Endothelial cell of umbilical vein (primary cell): Measurements from ENCODE around the gene PLEKHM2. TPM values are rescaled to one million over a fixed set of nuclear protein-coding genes. Genes with fewer than 3 reads are reported as not detected.

Experiments
- BruUV-seq: library from RNA; stranded (reverse); fragments of 400-500 nt; replicated peaks from 2 replicates; lab custom pipeline; 2021; lab: Mats Ljungman, UMichigan
- CTCF ChIA-PET: fragments of 300-600, 350-600 bp; sonication (Branson Sonifier 250); formaldehyde crosslinking; loops from one replicate; lab custom pipeline; 2021; ENCODE audit warnings: antibody characterized with exemption, inconsistent platforms; lab: Charles Lee
- POLR2A ChIA-PET: fragments of 300-600, 350-600 bp; sonication (Branson Sonifier 250); formaldehyde crosslinking; loops from one replicate; lab custom pipeline; 2021; ENCODE audit warnings: antibody characterized with exemption, inconsistent platforms; lab: Charles Lee
- DNase-seq: peaks from one replicate; pipeline ENCODE4 v3.0.0-alpha.2; 2011; ENCODE audit warnings: low read depth, low spot score
- FAIRE-seq: peaks from 2 replicates; lab custom pipeline; 2011; peaks lifted over from hg19 to GRCh38; lab: Jason Lieb, UNC
- H2AFZ ChIP-seq: 2 replicates; pipeline ENCODE4 v1.6.0; 2012; ENCODE audit warnings: low read depth, low read length, control low read depth, inconsistent platforms
- H3K27ac ChIP-seq: 2 replicates; pipeline ENCODE4 v1.5.1; 2011; ENCODE audit warnings: low read depth, mild to moderate bottlenecking, control low read depth, low read length, moderate library complexity; ENCODE audit not compliant: insufficient read depth
- H3K27me3 ChIP-seq, 2 experiments: 2 replicates each; pipeline versions ENCODE4 v1.6.0 to v1.6.1; 2011; ENCODE audit warnings: low read length in 2 of 2, mixed read lengths in 1 of 2; ENCODE audit not compliant: control insufficient read depth in 2 of 2, insufficient read depth in 2 of 2
- H3K36me3 ChIP-seq, 2 experiments: 2 replicates in 1 of 2; 3 replicates in 1 of 2; pipeline ENCODE4 v1.5.1; 2011; ENCODE audit warnings: low read length in 2 of 2, mild to moderate bottlenecking in 1 of 2, moderate library complexity in 1 of 2; ENCODE audit not compliant: control insufficient read depth in 2 of 2, insufficient read depth in 2 of 2; ENCODE audit errors: extremely low read depth in 1 of 2
- H3K4me1 ChIP-seq: 3 replicates; pipeline ENCODE4 v1.5.1; 2011; ENCODE audit warnings: mild to moderate bottlenecking, low read length; ENCODE audit not compliant: control insufficient read depth, insufficient read depth; ENCODE audit errors: extremely low read depth
- H3K4me2 ChIP-seq: 2 replicates; pipeline ENCODE4 v1.6.1; 2011; ENCODE audit warnings: low read length, control low read depth, mixed read lengths; ENCODE audit not compliant: insufficient read depth
- H3K4me3 ChIP-seq, 3 experiments: fragments of 200-600 bp in 1 of 3; sonication (generic), shearing (Covaris generic) in 1 of 3; replicated peaks in 1 of 3; 2 replicates each; pipeline ENCODE4 v1.5.1; 2011 to 2016; ENCODE audit warnings: control low read depth in 3 of 3, low read length in 3 of 3, mild to moderate bottlenecking in 2 of 3, inconsistent platforms in 1 of 3, low read depth in 1 of 3, moderate library complexity in 1 of 3; ENCODE audit not compliant: insufficient read depth in 1 of 3
- H3K79me2 ChIP-seq: 2 replicates; pipeline ENCODE4 v1.6.0; 2012; ENCODE audit warnings: low read length, inconsistent platforms; ENCODE audit not compliant: control insufficient read depth, insufficient read depth
- H3K9ac ChIP-seq: replicated peaks from 2 replicates; pipeline ENCODE3; 2011; ENCODE audit warnings: low read length, control low read depth; ENCODE audit not compliant: insufficient read depth; ENCODE audit errors: extremely low read depth
- H3K9me1 ChIP-seq: replicated peaks from 3 replicates; pipeline ENCODE4 v1.6.0; 2011; ENCODE audit warnings: mild to moderate bottlenecking, low read length; ENCODE audit not compliant: control insufficient read depth, insufficient read depth; ENCODE audit errors: extremely low read depth
- H3K9me3 ChIP-seq: replicated peaks from 2 replicates; pipeline ENCODE4 v1.5.1; 2012; ENCODE audit warnings: low read length, inconsistent platforms; ENCODE audit not compliant: control insufficient read depth, insufficient read depth
- H4K20me1 ChIP-seq: replicated peaks from 2 replicates; pipeline ENCODE3; 2011; ENCODE audit warnings: mild to moderate bottlenecking, low read length; ENCODE audit not compliant: control insufficient read depth, insufficient read depth; ENCODE audit errors: extremely low read depth
- EZH2 ChIP-seq: IDR thresholded peaks from 2 replicates; pipeline ENCODE4 v1.6.1; 2012; ENCODE audit warnings: borderline replicate concordance, low read depth, mild to moderate bottlenecking, moderate library complexity, low read length, inconsistent platforms; ENCODE audit not compliant: severe bottlenecking
- FOS ChIP-seq: IDR thresholded peaks from 2 replicates; pipeline ENCODE4 v1.6.1; 2011; ENCODE audit warnings: mild to moderate bottlenecking, low read length, moderate library complexity, borderline replicate concordance; ENCODE audit not compliant: insufficient read depth
- GATA2 ChIP-seq: IDR thresholded peaks from 2 replicates; pipeline ENCODE4 v1.7.0; 2011; ENCODE audit warnings: low read depth, mild to moderate bottlenecking, moderate library complexity, mixed read lengths, low read length; ENCODE audit not compliant: insufficient read length, insufficient read depth
- JUN ChIP-seq: IDR thresholded peaks from 2 replicates; pipeline ENCODE4 v1.6.1; 2011; ENCODE audit warnings: borderline replicate concordance, low read depth; ENCODE audit not compliant: insufficient read length, insufficient read depth
- MYC ChIP-seq: IDR thresholded peaks from one replicate; pipeline ENCODE4 v1.6.1; 2011; ENCODE audit warnings: mild to moderate bottlenecking, low read depth, low read length
- POLR2A ChIP-seq: IDR thresholded peaks from 2 replicates; pipeline ENCODE4 v1.6.1; 2012; ENCODE audit warnings: low read depth, mild to moderate bottlenecking, control low read depth, low read length
- POLR2AphosphoS5 ChIP-seq: IDR thresholded peaks from 2 replicates; pipeline ENCODE4 v1.6.1; 2012; ENCODE audit warnings: low read depth, mild to moderate bottlenecking, control low read depth, low read length, moderate library complexity; ENCODE audit not compliant: insufficient read depth
- dilution Hi-C: fragments of 300-500 bp; cut with MboI; formaldehyde crosslinking; loops from one replicate; pipeline ENCODE4 v1.15.0; 2019; ENCODE audit warnings: low sequenced_read_pairs; ENCODE audit not compliant: extremely low pct_ligation_motif_present
- intact Hi-C: fragments of 100-400 bp; cut with micrococcal nuclease; formaldehyde crosslinking; loops from one replicate; pipeline ENCODE4 v1.10.0; 2022
- polyA plus RNA-seq, 4 experiments: library from polyadenylated mRNA; depleted of rRNA in 3 of 4; stranded (reverse) in 3 of 4; unstranded in 1 of 4; fragments of >200 nt; gene quantifications; 2 replicates each; pipeline versions ENCODE4 v1.2.1 to v1.2.3, GENCODE V29; 2011 to 2012; ENCODE audit warnings: missing spikeins in 1 of 4
- total RNA-seq: library from RNA; stranded (reverse); gene quantifications from 2 replicates; pipeline ENCODE4 v1.2.3, GENCODE V29; 2021
- TF ChIP-seq, protein P1 (sequence below): IDR thresholded peaks from 2 replicates; pipeline ENCODE4 v1.6.1; 2011; ENCODE audit not compliant: insufficient read depth, insufficient read length
- TF ChIP-seq, protein P2 (sequence below), 2 donors: IDR thresholded peaks; 1 replicate in 1 of 2; 2 replicates in 1 of 2; pipeline ENCODE4 v1.5.1; 2011; ENCODE audit warnings: low read length in 2 of 2, mild to moderate bottlenecking in 2 of 2, moderate library complexity in 2 of 2, control low read depth in 1 of 2, inconsistent platforms in 1 of 2, low read depth in 1 of 2; ENCODE audit not compliant: insufficient read depth in 1 of 2; ENCODE audit errors: extremely low read depth in 1 of 2

PLEKHM2 gene
- total and polyA plus RNA-seq, 2 donors (not counting 3 experiments of a cell fraction or from before 2014, with no cell fraction given) = 60.6 to 67.5 TPM

DNA sequence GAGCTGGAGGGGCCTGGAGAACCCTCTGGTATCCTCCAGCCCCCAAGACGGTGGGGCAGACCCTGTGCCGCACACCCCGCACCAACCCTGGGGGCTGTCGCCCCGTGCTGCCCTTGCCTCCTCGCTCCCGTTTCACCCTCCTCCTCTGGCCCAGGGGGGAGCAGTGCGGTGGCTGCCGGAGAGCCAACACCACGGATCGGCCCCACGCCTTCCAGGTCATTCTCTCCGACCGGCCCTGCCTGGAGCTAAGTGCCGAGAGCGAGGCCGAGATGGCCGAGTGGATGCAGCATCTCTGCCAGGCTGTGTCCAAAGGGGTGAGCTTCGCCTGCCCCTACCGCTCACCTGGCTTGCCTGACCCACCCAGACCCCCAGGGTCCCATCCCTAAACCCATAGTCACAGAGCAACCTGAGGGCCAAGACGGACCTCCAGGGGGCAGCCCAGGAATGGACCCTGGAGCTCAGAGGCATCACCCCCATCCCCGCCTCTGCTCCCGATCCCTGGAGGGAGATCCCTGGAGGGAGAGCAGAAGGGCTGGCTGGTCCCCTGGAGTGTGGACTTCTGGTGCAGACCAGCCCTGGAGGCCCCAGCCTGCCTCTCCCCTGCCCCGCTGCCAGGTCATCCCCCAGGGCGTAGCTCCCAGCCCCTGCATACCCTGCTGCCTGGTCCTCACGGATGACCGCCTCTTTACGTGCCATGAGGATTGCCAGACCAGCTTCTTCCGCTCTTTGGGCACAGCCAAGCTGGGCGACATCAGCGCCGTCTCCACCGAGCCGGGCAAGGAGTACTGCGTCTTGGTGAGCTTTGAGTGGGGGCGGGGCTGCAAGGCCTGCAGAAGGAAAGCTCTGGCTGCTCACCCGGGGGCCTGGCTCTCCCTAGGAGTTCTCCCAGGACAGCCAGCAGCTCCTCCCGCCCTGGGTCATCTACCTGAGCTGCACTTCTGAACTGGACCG lies 47.9 kb downstream of the PLEKHM2 start:
- no peak overlapping the region for H3K4me3 ChIP-seq
- ChIA-PET CTCF (interaction anchor here (1.0 to 1.2 kb wide), 2 partner anchors 46 to 138 kb away, joined by 4 to 5 read pairs; no protein-coding TSS in a partner anchor), POLR2A (no interaction called here)
- H3K4me1 ChIP-seq = no peaks in the 10 kb centered on the region
- no peaks in the 10 kb centered on the region for H3K27me3 ChIP-seq
- intact Hi-C loops = no loop called here
- H3K9me3 ChIP-seq = no peaks in the 10 kb centered on the region
- no peaks in the 10 kb centered on the region for H3K9me1 ChIP-seq
- H2AFZ ChIP-seq = no peak overlapping the region
- no peak for TF ChIP-seq JUN
- FAIRE-seq = no peak
- no peak overlapping the region for H3K27ac ChIP-seq
- H3K79me2 ChIP-seq = no peaks in the 10 kb centered on the region
- no TSS peak for BruUV-seq
- DNase-seq = no peak
- H3K4me2 ChIP-seq = no peak overlapping the region
- H3K36me3 ChIP-seq = peaks cover 9 to 58% of the 10 kb centered on the region in 2 experiments
- dilution Hi-C loops = no loop called here
- H4K20me1 ChIP-seq = no peaks in the 10 kb centered on the region
- no peak overlapping the region for H3K9ac ChIP-seq

DNA sequence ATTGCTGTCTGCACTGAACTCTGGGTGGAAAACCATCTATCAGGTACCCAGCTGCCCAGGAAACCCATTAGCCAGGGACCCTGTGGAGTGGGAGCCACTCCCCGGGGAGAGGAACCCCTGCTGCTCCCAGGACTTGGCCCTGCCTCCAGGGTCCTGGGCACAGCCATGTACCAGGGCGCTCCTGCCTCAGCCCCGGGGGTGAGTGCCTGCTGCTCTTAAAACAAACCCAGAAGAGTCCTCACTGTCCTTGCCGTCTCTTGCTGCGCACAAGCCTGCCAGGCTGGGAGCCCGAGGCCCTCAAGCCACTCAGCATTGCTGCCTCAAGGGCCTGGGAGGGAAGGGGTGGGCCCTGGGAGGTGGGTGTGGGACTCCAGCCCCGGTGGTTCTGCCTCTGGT lies 48.6 kb downstream of the PLEKHM2 start:
- dilution Hi-C loops (no loop called here), intact Hi-C loops (no loop called here)
- POLR2A ChIA-PET = no interaction called here
- no peaks in the 10 kb centered on the region for H3K4me1 ChIP-seq
- no peaks in the 10 kb centered on the region for H3K9me3 ChIP-seq
- FAIRE-seq (no peak), DNase-seq (no peak)
- H3K79me2 ChIP-seq = no peaks in the 10 kb centered on the region
- H3K9me1 ChIP-seq = no peaks in the 10 kb centered on the region
- H3K27me3 ChIP-seq = no peaks in the 10 kb centered on the region
- BruUV-seq = no TSS peak
- H3K36me3 ChIP-seq = peaks cover 5 to 51% of the 10 kb centered on the region in 2 experiments
- H3K4me3 ChIP-seq = no peak overlapping the region
- no peak overlapping the region for H3K27ac ChIP-seq
- no peaks in the 10 kb centered on the region for H4K20me1 ChIP-seq
- H2AFZ ChIP-seq = no peak overlapping the region
- H3K9ac ChIP-seq = no peak overlapping the region
- H3K4me2 ChIP-seq = no peak overlapping the region
- CTCF ChIA-PET = interaction anchor here (1.0 to 1.2 kb wide), 2 partner anchors 47 to 138 kb away, joined by 4 to 5 read pairs; no protein-coding TSS in a partner anchor
- TF ChIP-seq MYC (no peak), EZH2 (no peak), FOS (no peak), GATA2 (no peak), JUN (no peak), POLR2A (no peak), POLR2AphosphoS5 (no peak)
- TF ChIP-seq, protein P1, sequence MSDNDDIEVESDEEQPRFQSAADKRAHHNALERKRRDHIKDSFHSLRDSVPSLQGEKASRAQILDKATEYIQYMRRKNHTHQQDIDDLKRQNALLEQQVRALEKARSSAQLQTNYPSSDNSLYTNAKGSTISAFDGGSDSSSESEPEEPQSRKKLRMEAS = no peak
- TF ChIP-seq, protein P2, sequence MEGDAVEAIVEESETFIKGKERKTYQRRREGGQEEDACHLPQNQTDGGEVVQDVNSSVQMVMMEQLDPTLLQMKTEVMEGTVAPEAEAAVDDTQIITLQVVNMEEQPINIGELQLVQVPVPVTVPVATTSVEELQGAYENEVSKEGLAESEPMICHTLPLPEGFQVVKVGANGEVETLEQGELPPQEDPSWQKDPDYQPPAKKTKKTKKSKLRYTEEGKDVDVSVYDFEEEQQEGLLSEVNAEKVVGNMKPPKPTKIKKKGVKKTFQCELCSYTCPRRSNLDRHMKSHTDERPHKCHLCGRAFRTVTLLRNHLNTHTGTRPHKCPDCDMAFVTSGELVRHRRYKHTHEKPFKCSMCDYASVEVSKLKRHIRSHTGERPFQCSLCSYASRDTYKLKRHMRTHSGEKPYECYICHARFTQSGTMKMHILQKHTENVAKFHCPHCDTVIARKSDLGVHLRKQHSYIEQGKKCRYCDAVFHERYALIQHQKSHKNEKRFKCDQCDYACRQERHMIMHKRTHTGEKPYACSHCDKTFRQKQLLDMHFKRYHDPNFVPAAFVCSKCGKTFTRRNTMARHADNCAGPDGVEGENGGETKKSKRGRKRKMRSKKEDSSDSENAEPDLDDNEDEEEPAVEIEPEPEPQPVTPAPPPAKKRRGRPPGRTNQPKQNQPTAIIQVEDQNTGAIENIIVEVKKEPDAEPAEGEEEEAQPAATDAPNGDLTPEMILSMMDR (IDR thresholded peaks at IDR 0.05; ENCODE audit: extremely low read depth in 1 of 2, insufficient read depth in 1 of 2, low read depth in 1 of 2, low read length in 2 of 2) = no peak
